CD14-positive monocyte (primary cell): Measurements from ENCODE around the gene P4HA2. TPM values are rescaled to one million over a fixed set of nuclear protein-coding genes. Genes with fewer than 3 reads are reported as not detected.

ENCODE experiments used
- DNase-seq, 3 donors: peaks; one replicate each; pipeline ENCODE4 v3.0.0-alpha.2; 2011 to 2022
- H2AFZ ChIP-seq: 2 replicates; pipeline ENCODE4 v1.6.0; 2012; ENCODE audit warnings: mild to moderate bottlenecking, low read depth, low read length, inconsistent platforms; ENCODE audit not compliant: insufficient read depth, poor library complexity, severe bottlenecking
- H3K27ac ChIP-seq, 2 donors: 1 replicate in 1 of 2; 2 replicates in 1 of 2; pipeline ENCODE4 v1.5.1; 2012 to 2013; ENCODE audit warnings: low read length in 2 of 2, control low read depth in 1 of 2, inconsistent platforms in 1 of 2, low read depth in 1 of 2, mild to moderate bottlenecking in 1 of 2
- H3K27me3 ChIP-seq, 2 donors: one replicate each; pipeline versions ENCODE4 v1.6.0 to v1.6.1; 2011 to 2013; ENCODE audit warnings: low read length in 2 of 2; ENCODE audit not compliant: control insufficient read depth in 2 of 2, insufficient read depth in 2 of 2
- H3K36me3 ChIP-seq, 2 donors: replicated peaks in 1 of 2; 1 replicate in 1 of 2; 2 replicates in 1 of 2; pipeline versions ENCODE4 v1.5.1 to v1.6.1; 2012 to 2013; ENCODE audit warnings: low read length in 2 of 2, control low read depth in 1 of 2, inconsistent platforms in 1 of 2, mild to moderate bottlenecking in 1 of 2; ENCODE audit not compliant: insufficient read depth in 2 of 2, control insufficient read depth in 1 of 2
- H3K4me1 ChIP-seq, 2 donors: 1 replicate in 1 of 2; 2 replicates in 1 of 2; pipeline versions ENCODE4 v1.5.1 to v1.6.1; 2012 to 2013; ENCODE audit warnings: low read length in 2 of 2, control low read depth in 1 of 2, inconsistent platforms in 1 of 2, mild to moderate bottlenecking in 1 of 2, moderate library complexity in 1 of 2; ENCODE audit not compliant: insufficient read depth in 2 of 2, control insufficient read depth in 1 of 2
- H3K4me2 ChIP-seq: replicated peaks from 2 replicates; pipeline ENCODE3; 2012; ENCODE audit warnings: low read length, moderate library complexity, mild to moderate bottlenecking; ENCODE audit not compliant: poor library complexity, severe bottlenecking; ENCODE audit errors: extremely low read depth
- H3K4me3 ChIP-seq, 3 experiments: fragments of 200-600 bp in 1 of 3; sonication (generic) in 1 of 3; replicated peaks in 1 of 3; 1 replicate in 2 of 3; 2 replicates in 1 of 3; pipeline ENCODE4 v1.5.1; 2011 to 2013; ENCODE audit warnings: low read length in 3 of 3, mild to moderate bottlenecking in 3 of 3, control low read depth in 2 of 3, low read depth in 2 of 3, inconsistent platforms in 1 of 3, moderate library complexity in 1 of 3
- H3K79me2 ChIP-seq: 2 replicates; pipeline ENCODE4 v1.6.0; 2012; ENCODE audit warnings: mild to moderate bottlenecking, control low read depth, inconsistent platforms, low read length, moderate library complexity; ENCODE audit not compliant: insufficient read depth
- H3K9ac ChIP-seq: 2 replicates; pipeline ENCODE4 v1.6.0; 2017; ENCODE audit warnings: low read length, mild to moderate bottlenecking; ENCODE audit not compliant: insufficient read depth, poor library complexity, severe bottlenecking
- H3K9me3 ChIP-seq, 2 donors: replicated peaks in 1 of 2; 1 replicate in 1 of 2; 2 replicates in 1 of 2; pipeline versions ENCODE4 v1.5.1 to v1.6.1; 2012 to 2013; ENCODE audit warnings: low read length in 2 of 2, control low read depth in 1 of 2; ENCODE audit not compliant: control insufficient read depth in 1 of 2, insufficient read depth in 1 of 2
- H4K20me1 ChIP-seq: 2 replicates; pipeline ENCODE4 v1.6.0; 2012; ENCODE audit warnings: mild to moderate bottlenecking, low read length, control low read depth, moderate library complexity; ENCODE audit not compliant: insufficient read depth
- H3K27ac Mint-ChIP-seq, 7 donors: one replicate each; pipeline ENCODE4 v1.8.0; 2020; ENCODE audit warnings: mild to moderate bottlenecking in 7 of 7, mixed read lengths in 7 of 7, moderate library complexity in 6 of 7, inconsistent platforms in 2 of 7
- H3K27me3 Mint-ChIP-seq, 3 donors: one replicate each; pipeline ENCODE4 v1.8.0; 2021 to 2022; ENCODE audit warnings: low read depth in 3 of 3, mild to moderate bottlenecking in 3 of 3, mixed read lengths in 3 of 3, moderate library complexity in 3 of 3, inconsistent platforms in 1 of 3
- H3K36me3 Mint-ChIP-seq, 2 donors: one replicate each; pipeline ENCODE4 v1.8.0; 2020; ENCODE audit warnings: mixed read lengths in 2 of 2, inconsistent platforms in 1 of 2, mild to moderate bottlenecking in 1 of 2
- H3K4me1 Mint-ChIP-seq: one replicate; pipeline ENCODE4 v1.8.0; 2020; ENCODE audit warnings: mild to moderate bottlenecking, mixed read lengths
- H3K4me3 Mint-ChIP-seq, 2 donors: one replicate each; pipeline ENCODE4 v1.8.0; 2020; ENCODE audit warnings: mild to moderate bottlenecking in 2 of 2, mixed read lengths in 2 of 2, moderate library complexity in 1 of 2
- H3K9me3 Mint-ChIP-seq, 7 donors: one replicate each; pipeline ENCODE4 v1.8.0; 2020 to 2022; ENCODE audit warnings: mixed read lengths in 7 of 7, mild to moderate bottlenecking in 6 of 7, moderate library complexity in 6 of 7, inconsistent platforms in 2 of 7
- CTCF ChIP-seq: fragments of 200-600 bp; IDR thresholded peaks from one replicate; pipeline ENCODE4 v1.8.0; 2022; ENCODE audit warnings: antibody characterized with exemption, mild to moderate bottlenecking
- WGBS: methylation state at CpG from one replicate; pipeline ENCODE4 v1.1.5; 2013; ENCODE audit warnings: missing lambda C conversion rate; ENCODE audit not compliant: insufficient coverage; 5-methylcytosine and 5-hydroxymethylcytosine counted together
- intact Hi-C, 2 donors: fragments of 100-400 bp; cut with micrococcal nuclease; formaldehyde crosslinking; loops; one replicate each; pipeline versions ENCODE4 v1.15.0 to v1.15.1; 2023
- polyA plus RNA-seq, 3 donors: library from polyadenylated mRNA; depleted of rRNA in 1 of 3; unstranded in 2 of 3; stranded (reverse) in 1 of 3; fragments of 300-500 nt in 2 of 3; fragments of >200 nt in 1 of 3; fragmentation: Illumina TruSeq in 2 of 3; gene quantifications; 1 replicate in 2 of 3; 2 replicates in 1 of 3; pipeline ENCODE4 v1.2.3, GENCODE V29; 2012 to 2021

The P4HA2 gene
- polyA plus RNA-seq, 3 donors, result 0.12 to 0.99 (median 0.45) TPM

GRCh38 chr5:132271251-132272246 is 43.9 kb upstream of the P4HA2 start:
- Histone ChIP-seq H3K4me1 (peaks cover 3 to 17% of the 10 kb centered on the region in 2 donors), H2AFZ (peak overlapping the region; percentile 70), H3K4me3 (peak overlapping the region in 2 of 3 experiments; percentile 2 to 65), H3K36me3 (no peaks in the 10 kb centered on the region), H4K20me1 (no peaks in the 10 kb centered on the region), H3K9ac (peak overlapping the region; percentile 28), H3K4me2 (peak overlapping the region; percentile 78), H3K27me3 (no peaks in the 10 kb centered on the region), H3K9me3 (no peaks in the 10 kb centered on the region), H3K79me2 (no peaks in the 10 kb centered on the region), H3K27ac (no peak overlapping the region)
- WGBS, result 56% methylated on average over 77 of the region's 77 CpGs
- intact Hi-C loops, result loop anchor here (5.0 to 10.0 kb wide), 2 partner anchors 51 to 53 kb away; no protein-coding TSS in a partner anchor
- H3K27me3 Mint-ChIP-seq, result peaks cover 7 to 18% (median 15%) of the 10 kb centered on the region in 3 donors
- peak overlapping the region; percentile 74 to 83 for H3K4me3 Mint-ChIP-seq
- H3K9me3 Mint-ChIP-seq, result no peaks in the 10 kb centered on the region
- H3K4me1 Mint-ChIP-seq, result peaks cover 21% of the 10 kb centered on the region
- peak in 2 of 3 donors; percentile 20 to 22 for DNase-seq
- H3K36me3 Mint-ChIP-seq, result peaks cover 0 to 2% of the 10 kb centered on the region in 2 donors
- no peak for TF ChIP-seq CTCF
- no peak overlapping the region for H3K27ac Mint-ChIP-seq

GRCh38 chr5:132270706-132271105 is 43.1 kb upstream of the P4HA2 start:
- Mint-ChIP-seq H3K4me1 (peaks cover 21% of the 10 kb centered on the region), H3K36me3 (peaks cover 0 to 2% of the 10 kb centered on the region in 2 donors), H3K27ac (peak overlapping the region in 1 of 7 donors; percentile 18), H3K27me3 (peaks cover 7 to 18% (median 15%) of the 10 kb centered on the region in 3 donors), H3K9me3 (no peaks in the 10 kb centered on the region), H3K4me3 (peak overlapping the region; percentile 74 to 83)
- no peak overlapping the region for H3K4me3 ChIP-seq
- H2AFZ ChIP-seq, result no peak overlapping the region
- H3K4me2 ChIP-seq, result no peak overlapping the region
- no peak overlapping the region for H3K27ac ChIP-seq
- no peak for TF ChIP-seq CTCF
- H3K27me3 ChIP-seq, result no peaks in the 10 kb centered on the region
- 97% methylated on average over 5 of the region's 6 CpGs for WGBS
- no peaks in the 10 kb centered on the region for H3K9me3 ChIP-seq
- no peaks in the 10 kb centered on the region for H3K79me2 ChIP-seq
- intact Hi-C loops, result loop anchor here (5.0 to 10.0 kb wide), 2 partner anchors 52 to 54 kb away; no protein-coding TSS in a partner anchor
- DNase-seq, result no peak
- no peak overlapping the region for H3K9ac ChIP-seq
- H3K36me3 ChIP-seq, result no peaks in the 10 kb centered on the region
- no peaks in the 10 kb centered on the region for H4K20me1 ChIP-seq
- H3K4me1 ChIP-seq, result peaks cover 3 to 17% of the 10 kb centered on the region in 2 donors
